K562 treated with DMSO at 1 percent for 24 hours (cell line): ENCODE data around the gene RPL35. TPM values are rescaled to one million over a fixed set of nuclear protein-coding genes. Genes with fewer than 3 reads are reported as not detected.

Experiments used
- total RNA-seq: library from RNA; unstranded; fragments of 300-600 nt; gene quantifications from 2 replicates; pipeline ENCODE4 v1.2.3, GENCODE V29; 2022; ENCODE audit warnings: low read depth; ENCODE audit not compliant: insufficient read depth

RPL35 gene
- total RNA-seq, result 7,091 and 7,294 TPM in 2 replicates

DNA sequence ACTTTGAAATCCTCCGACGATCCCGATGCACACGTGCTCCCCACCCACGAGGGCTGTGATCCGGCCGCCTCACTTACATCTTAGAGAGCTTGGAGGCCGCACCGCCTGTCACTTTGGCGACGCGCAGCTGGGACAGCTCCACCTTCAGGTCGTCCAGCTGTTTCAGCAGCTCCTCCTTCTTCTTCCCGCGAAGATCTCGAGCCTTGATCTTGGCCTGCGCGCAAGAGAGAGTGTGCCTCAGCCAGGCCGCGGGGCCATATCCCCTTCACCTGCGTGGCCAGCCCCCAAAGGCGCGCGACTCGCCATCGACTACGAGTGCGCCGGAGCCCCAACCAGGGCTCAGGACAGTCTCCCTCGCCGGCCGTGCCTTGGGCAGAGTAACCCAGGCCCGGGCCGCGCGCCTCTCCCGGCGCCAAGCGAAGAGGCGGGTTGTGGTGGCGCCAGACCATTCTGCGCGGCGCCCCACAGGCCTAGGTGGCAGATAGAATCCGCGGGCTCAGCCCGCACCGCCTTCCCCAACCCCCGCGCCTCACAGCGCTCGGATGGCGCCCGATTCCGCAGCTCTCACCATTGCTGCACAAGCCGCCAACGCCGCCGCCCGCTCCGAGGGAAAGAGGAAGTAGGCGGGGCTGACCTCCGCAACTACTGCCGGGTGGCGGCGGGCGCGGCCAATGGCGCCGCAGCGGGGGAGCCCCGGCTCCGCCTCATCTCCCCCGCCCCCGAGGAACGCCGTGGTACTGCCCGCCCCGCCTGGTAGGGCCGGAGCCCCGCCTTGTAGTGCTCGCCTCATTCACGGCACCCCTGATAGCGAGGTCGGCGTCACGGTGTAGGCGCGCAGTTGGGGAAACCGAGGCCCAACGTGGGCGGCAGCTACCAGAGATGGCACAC is at the start of gene RPL35, which contains the start of gene ARPC5L:
Gene RPL35, minus strand, starts transcription at position 616 of the 888 bp plus-strand sequence. Its CDS starts 45 bp downstream, at position 571.
Gene ARPC5L, plus strand, starts transcription at position 789 of the 888 bp plus-strand sequence. CDS start 7,161 bp downstream, outside the sequence.

DNA sequence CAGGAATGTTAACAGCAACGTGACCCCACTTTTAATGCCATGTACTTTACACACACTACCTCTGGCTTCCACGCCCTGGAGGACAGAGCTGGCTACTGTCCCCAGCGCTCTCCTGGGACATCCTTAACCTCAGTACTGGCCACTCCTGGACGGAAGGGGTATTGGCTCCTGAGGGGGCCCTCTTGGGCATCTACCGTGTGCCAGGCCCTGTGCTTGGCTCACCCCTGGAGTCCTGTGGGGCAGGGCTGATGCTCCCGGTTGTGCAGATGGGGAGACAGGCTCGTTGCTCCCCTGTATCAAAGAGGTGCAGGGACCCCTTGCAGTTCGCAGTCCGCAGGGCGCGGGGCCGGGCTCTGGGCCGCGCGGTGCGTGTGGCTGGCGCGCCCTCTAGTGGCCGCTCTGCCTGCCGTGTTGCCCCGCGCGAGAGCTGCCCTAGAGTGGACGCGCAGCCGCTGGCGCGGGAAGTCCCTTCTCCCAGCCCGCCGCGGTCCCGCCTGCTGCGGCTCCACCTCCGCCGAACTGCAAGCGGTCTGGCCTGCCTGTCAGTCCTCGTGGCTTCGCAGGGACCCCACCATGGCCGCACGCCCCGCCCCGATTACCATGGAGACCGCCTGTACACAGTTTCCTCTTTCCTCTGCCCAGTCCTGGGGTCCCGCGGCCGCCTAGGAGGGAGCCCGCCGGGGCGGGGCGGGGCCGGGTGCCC is 8.8 kb downstream of the RPL35 start, which contains the start of gene WDR38:
Gene WDR38, plus strand, starts transcription at position 632 of the 703 bp plus-strand sequence. CDS start 72 bp downstream, outside the sequence.

Other genes with a start within 250 kb of the RPL35 start
- 11.1 and 12.3 TPM in 2 replicates for gene NR6A1, start 90.6 kb downstream of the RPL35 start, total RNA-seq
- 0.03 TPM in 1 of 2 replicates, not detected in the other for gene OLFML2A, start 84.8 kb downstream of the RPL35 start, total RNA-seq
- not detected in 2 replicates for gene WDR38, start 8.5 kb downstream of the RPL35 start, total RNA-seq
- 72.1 and 75.6 TPM in 2 replicates for gene ARPC5L, start 173 bp upstream of the RPL35 start, total RNA-seq
- gene GOLGA1, start 79.1 kb upstream of the RPL35 start, total RNA-seq, result 6.4 and 7.9 TPM in 2 replicates